HG03095 (cell line): ENCODE results near the gene CDK15.

Source experiments
- ATAC-seq: cut with Tn5 transposase; IDR thresholded peaks from one replicate; pipeline ENCODE4 v1.9.1; 2021; ENCODE audit warnings: moderate library complexity; ENCODE audit not compliant: unreplicated experiment

The CDK15 gene

GRCh38 chr2:201860636-201861066 is 54.3 kb downstream of the CDK15 start:
- peak; percentile 75 for ATAC-seq

- ATAC-seq, result no peak
These were observed 56.5 kb downstream of the CDK15 start for GRCh38 chr2:201862843-201863242.

GRCh38 chr2:201866643-201867473 is 60.5 kb downstream of the CDK15 start:
- no peak for ATAC-seq

GRCh38 chr2:201871471-201871870 is 65.1 kb downstream of the CDK15 start:
- no peak for ATAC-seq

- ATAC-seq, result no peak
These were observed 66.3 kb downstream of the CDK15 start for GRCh38 chr2:201872591-201872990.

- ATAC-seq, result no peak
These were observed 73.7 kb downstream of the CDK15 start for GRCh38 chr2:201879996-201880395.

- no peak for ATAC-seq
These were observed 74.2 kb downstream of the CDK15 start for GRCh38 chr2:201880579-201880978.

- ATAC-seq, result no peak
These were observed 74.8 kb downstream of the CDK15 start for GRCh38 chr2:201880993-201881611.

- ATAC-seq, result no peak
These were observed 75.4 kb downstream of the CDK15 start for GRCh38 chr2:201881741-201882140.

GRCh38 chr2:201882353-201883090 is 76.2 kb downstream of the CDK15 start:
- no peak for ATAC-seq

- ATAC-seq, result no peak
These were observed 77.5 kb downstream of the CDK15 start for GRCh38 chr2:201883606-201884369.

GRCh38 chr2:201886504-201886903 is 80.2 kb downstream of the CDK15 start:
- ATAC-seq, result no peak

GRCh38 chr2:201887773-201888425 is 81.6 kb downstream of the CDK15 start:
- no peak for ATAC-seq

GRCh38 chr2:201888426-201888800 is 82.1 kb downstream of the CDK15 start:
- ATAC-seq, result no peak

GRCh38 chr2:201890453-201890852 is 84.1 kb downstream of the CDK15 start:
- no peak for ATAC-seq

GRCh38 chr2:201891676-201892075 is 85.3 kb downstream of the CDK15 start:
- no peak for ATAC-seq

GRCh38 chr2:201892516-201892915 is 86.2 kb downstream of the CDK15 start:
- ATAC-seq, result no peak

- no peak for ATAC-seq
These were observed 94.0 kb downstream of the CDK15 start for GRCh38 chr2:201900362-201900761.

- ATAC-seq, result no peak
These were observed 95.4 kb downstream of the CDK15 start for GRCh38 chr2:201901786-201902185.
